Mesothelial cell of epicardium (in vitro differentiated cells): ENCODE data around the gene DENND1C. TPM values are rescaled to one million over a fixed set of nuclear protein-coding genes. Genes with fewer than 3 reads are reported as not detected.

Source experiments
- DNase-seq, 2 experiments: peaks; one replicate each; pipeline ENCODE4 v3.0.0; 2021; ENCODE audit warnings: low spot score in 2 of 2; ENCODE audit not compliant: unreplicated experiment in 2 of 2
- H3K27ac Mint-ChIP-seq: 2 replicates; pipeline ENCODE4 v1.8.0; 2021; ENCODE audit warnings: mixed read lengths
- H3K27me3 Mint-ChIP-seq: 2 replicates; pipeline ENCODE4 v1.8.0; 2021; ENCODE audit warnings: low read depth, mixed read lengths
- H3K36me3 Mint-ChIP-seq: 2 replicates; pipeline ENCODE4 v1.8.0; 2021; ENCODE audit warnings: mixed read lengths
- H3K4me1 Mint-ChIP-seq: 2 replicates; pipeline ENCODE4 v1.8.0; 2021; ENCODE audit warnings: mixed read lengths
- H3K4me3 Mint-ChIP-seq: 2 replicates; pipeline ENCODE4 v1.8.0; 2021; ENCODE audit warnings: mild to moderate bottlenecking, moderate library complexity, mixed read lengths
- H3K9me3 Mint-ChIP-seq: 2 replicates; pipeline ENCODE4 v1.8.0; 2021; ENCODE audit warnings: mixed read lengths
- total RNA-seq: library from RNA; stranded (reverse); gene quantifications from 3 replicates; pipeline ENCODE4 v1.2.1, GENCODE V29; 2021
- TF ChIP-seq, protein P1 (sequence below): fragments of 200-600 bp; sonication (generic); IDR thresholded peaks from one replicate; pipeline ENCODE4 v1.5.0; 2021; ENCODE audit warnings: antibody characterized with exemption; ENCODE audit not compliant: unreplicated experiment

The DENND1C gene
- total RNA-seq, 1 donor from 2014 or later = 0.63 TPM

- Mint-ChIP-seq H3K4me3 (no peak overlapping the region), H3K36me3 (no peaks in the 10 kb centered on the region), H3K27ac (no peak overlapping the region), H3K9me3 (peaks cover 8% of the 10 kb centered on the region), H3K4me1 (no peaks in the 10 kb centered on the region), H3K27me3 (peaks cover 10% of the 10 kb centered on the region)
- TF ChIP-seq, protein P1, sequence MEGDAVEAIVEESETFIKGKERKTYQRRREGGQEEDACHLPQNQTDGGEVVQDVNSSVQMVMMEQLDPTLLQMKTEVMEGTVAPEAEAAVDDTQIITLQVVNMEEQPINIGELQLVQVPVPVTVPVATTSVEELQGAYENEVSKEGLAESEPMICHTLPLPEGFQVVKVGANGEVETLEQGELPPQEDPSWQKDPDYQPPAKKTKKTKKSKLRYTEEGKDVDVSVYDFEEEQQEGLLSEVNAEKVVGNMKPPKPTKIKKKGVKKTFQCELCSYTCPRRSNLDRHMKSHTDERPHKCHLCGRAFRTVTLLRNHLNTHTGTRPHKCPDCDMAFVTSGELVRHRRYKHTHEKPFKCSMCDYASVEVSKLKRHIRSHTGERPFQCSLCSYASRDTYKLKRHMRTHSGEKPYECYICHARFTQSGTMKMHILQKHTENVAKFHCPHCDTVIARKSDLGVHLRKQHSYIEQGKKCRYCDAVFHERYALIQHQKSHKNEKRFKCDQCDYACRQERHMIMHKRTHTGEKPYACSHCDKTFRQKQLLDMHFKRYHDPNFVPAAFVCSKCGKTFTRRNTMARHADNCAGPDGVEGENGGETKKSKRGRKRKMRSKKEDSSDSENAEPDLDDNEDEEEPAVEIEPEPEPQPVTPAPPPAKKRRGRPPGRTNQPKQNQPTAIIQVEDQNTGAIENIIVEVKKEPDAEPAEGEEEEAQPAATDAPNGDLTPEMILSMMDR = no peak
- no peak for DNase-seq
Measured at GRCh38 chr19:6491802-6492592, 10.4 kb upstream of the DENND1C start.

- Mint-ChIP-seq H3K9me3 (peaks cover 8% of the 10 kb centered on the region), H3K36me3 (no peaks in the 10 kb centered on the region), H3K27me3 (peaks cover 10% of the 10 kb centered on the region), H3K4me3 (no peak overlapping the region), H3K4me1 (no peaks in the 10 kb centered on the region), H3K27ac (no peak overlapping the region)
- TF ChIP-seq, protein P1 = no peak
- no peak for DNase-seq
Measured at GRCh38 chr19:6490134-6490533, 8.5 kb upstream of the DENND1C start.

- Mint-ChIP-seq H3K27ac (no peak overlapping the region), H3K4me3 (no peak overlapping the region), H3K9me3 (peaks cover 8% of the 10 kb centered on the region), H3K36me3 (no peaks in the 10 kb centered on the region), H3K4me1 (no peaks in the 10 kb centered on the region), H3K27me3 (peaks cover 10% of the 10 kb centered on the region)
- TF ChIP-seq, protein P1 = no peak
- no peak for DNase-seq
Measured at GRCh38 chr19:6489278-6490061, 7.9 kb upstream of the DENND1C start.

DNA sequence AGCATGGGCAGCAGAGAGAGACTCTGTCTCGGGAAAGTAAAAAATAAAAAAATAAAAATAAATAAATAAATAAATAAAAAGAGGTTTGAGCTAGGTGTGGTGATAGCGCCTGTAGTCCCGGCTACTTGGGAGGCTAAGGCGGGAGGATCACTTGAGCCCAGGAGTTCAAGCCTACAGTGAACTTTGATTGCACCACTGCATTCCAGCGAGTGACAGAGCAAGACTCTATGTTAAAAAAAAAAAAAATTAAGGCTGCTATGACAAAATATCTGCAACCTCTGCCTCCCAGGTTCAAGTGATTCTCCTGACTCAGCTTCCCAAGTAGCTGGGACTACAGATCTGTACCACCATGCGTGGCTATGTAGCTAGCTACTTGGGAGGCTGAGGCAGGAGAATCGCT, 3.2 kb upstream of the DENND1C start:
- no peaks in the 10 kb centered on the region for H3K9me3 Mint-ChIP-seq
- no peak for DNase-seq
- TF ChIP-seq, protein P1 = no peak
- no peak overlapping the region for H3K4me3 Mint-ChIP-seq
- H3K36me3 Mint-ChIP-seq = no peaks in the 10 kb centered on the region
- no peaks in the 10 kb centered on the region for H3K4me1 Mint-ChIP-seq
- peaks cover 23% of the 10 kb centered on the region for H3K27me3 Mint-ChIP-seq
- no peak overlapping the region for H3K27ac Mint-ChIP-seq

GRCh38 chr19:6484230-6484629, 2.6 kb upstream of the DENND1C start:
- TF ChIP-seq, protein P1 = no peak
- no peaks in the 10 kb centered on the region for H3K36me3 Mint-ChIP-seq
- no peak overlapping the region for H3K4me3 Mint-ChIP-seq
- no peaks in the 10 kb centered on the region for H3K4me1 Mint-ChIP-seq
- no peak for DNase-seq
- H3K9me3 Mint-ChIP-seq = no peaks in the 10 kb centered on the region
- H3K27ac Mint-ChIP-seq = no peak overlapping the region
- H3K27me3 Mint-ChIP-seq = peaks cover 21% of the 10 kb centered on the region
